Gastroesophageal sphincter (tissue), 3 donors: Measurements from ENCODE around the gene AGBL4.

Source experiments
- EP300 ChIP-seq: sonication (generic); formaldehyde crosslinking; IDR thresholded peaks from one replicate; pipeline ENCODE4 v1.6.1; 2017; ENCODE audit warnings: antibody characterized with exemption, mild to moderate bottlenecking
- POLR2A ChIP-seq, 2 donors: fragments of 450-650 bp; IDR thresholded peaks; one replicate each; pipeline ENCODE4 v1.6.1; 2017; ENCODE audit warnings: antibody characterized with exemption in 2 of 2, mild to moderate bottlenecking in 2 of 2, moderate library complexity in 1 of 2
- POLR2AphosphoS5 ChIP-seq: sonication (generic); formaldehyde crosslinking; IDR thresholded peaks from one replicate; pipeline ENCODE4 v1.6.1; 2017; ENCODE audit warnings: antibody characterized with exemption
- TF ChIP-seq, protein P1 (sequence below), 4 experiments: fragments of 200-600 bp in 2 of 4; fragments of 450-650 bp in 2 of 4; sonication (generic) in 1 of 4; IDR thresholded peaks; one replicate each; pipeline ENCODE4 v1.5.1; 2017 to 2019; ENCODE audit warnings: antibody characterized with exemption in 4 of 4, mild to moderate bottlenecking in 2 of 4, moderate library complexity in 2 of 4

GRCh38 chr1:49995734-49996133, 28.0 kb downstream of the AGBL4 start:
- TF ChIP-seq POLR2A (IDR thresholded peaks at IDR 0.05) = no peak
- no peak for TF ChIP-seq EP300
- TF ChIP-seq, protein P1, sequence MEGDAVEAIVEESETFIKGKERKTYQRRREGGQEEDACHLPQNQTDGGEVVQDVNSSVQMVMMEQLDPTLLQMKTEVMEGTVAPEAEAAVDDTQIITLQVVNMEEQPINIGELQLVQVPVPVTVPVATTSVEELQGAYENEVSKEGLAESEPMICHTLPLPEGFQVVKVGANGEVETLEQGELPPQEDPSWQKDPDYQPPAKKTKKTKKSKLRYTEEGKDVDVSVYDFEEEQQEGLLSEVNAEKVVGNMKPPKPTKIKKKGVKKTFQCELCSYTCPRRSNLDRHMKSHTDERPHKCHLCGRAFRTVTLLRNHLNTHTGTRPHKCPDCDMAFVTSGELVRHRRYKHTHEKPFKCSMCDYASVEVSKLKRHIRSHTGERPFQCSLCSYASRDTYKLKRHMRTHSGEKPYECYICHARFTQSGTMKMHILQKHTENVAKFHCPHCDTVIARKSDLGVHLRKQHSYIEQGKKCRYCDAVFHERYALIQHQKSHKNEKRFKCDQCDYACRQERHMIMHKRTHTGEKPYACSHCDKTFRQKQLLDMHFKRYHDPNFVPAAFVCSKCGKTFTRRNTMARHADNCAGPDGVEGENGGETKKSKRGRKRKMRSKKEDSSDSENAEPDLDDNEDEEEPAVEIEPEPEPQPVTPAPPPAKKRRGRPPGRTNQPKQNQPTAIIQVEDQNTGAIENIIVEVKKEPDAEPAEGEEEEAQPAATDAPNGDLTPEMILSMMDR (IDR thresholded peaks at IDR 0.05) = no peak
- no peak for TF ChIP-seq POLR2AphosphoS5
